Gastrocnemius medialis (tissue), 4 donors: Measurements from ENCODE around the gene SIAH2. TPM values are rescaled to one million over a fixed set of nuclear protein-coding genes. Genes with fewer than 3 reads are reported as not detected.

Source experiments
- ATAC-seq, 2 donors: fragments of 150-250 bp; one replicate each; pipeline ENCODE4 v1.9.1; 2016
- DNase-seq, 2 donors: peaks; one replicate each; pipeline ENCODE4 v3.0.0-alpha.2; 2019
- H3K27ac ChIP-seq, 4 donors: fragments of 200-600 bp; sonication (generic); 1 replicate in 1 of 4; 2 replicates in 3 of 4; pipeline ENCODE4 v1.5.1; 2016 to 2018; ENCODE audit warnings: mild to moderate bottlenecking in 2 of 4, moderate library complexity in 1 of 4
- H3K27me3 ChIP-seq, 3 donors: fragments of 200-600 bp; sonication (generic) in 2 of 3; 1 replicate in 1 of 3; 2 replicates in 2 of 3; pipeline versions ENCODE4 v1.5.1 to v1.6.0; 2016 to 2019; ENCODE audit warnings: mild to moderate bottlenecking in 1 of 3, moderate library complexity in 1 of 3
- H3K36me3 ChIP-seq, 2 donors: fragments of 200-600 bp; sonication (generic) in 1 of 2; one replicate each; pipeline ENCODE4 v1.5.1; 2017 to 2018
- H3K4me1 ChIP-seq, 2 donors: fragments of 200-600 bp; sonication (generic) in 1 of 2; one replicate each; pipeline ENCODE4 v1.5.1; 2016 to 2017; ENCODE audit warnings: mild to moderate bottlenecking in 2 of 2
- H3K4me3 ChIP-seq, 4 donors: fragments of 200-600 bp; sonication (generic) in 3 of 4; 1 replicate in 1 of 4; 2 replicates in 3 of 4; pipeline ENCODE4 v1.5.1; 2016 to 2019; ENCODE audit warnings: mild to moderate bottlenecking in 2 of 4
- H3K9me3 ChIP-seq, 3 donors: fragments of 200-600 bp; sonication (generic) in 2 of 3; 1 replicate in 1 of 3; 2 replicates in 2 of 3; pipeline ENCODE4 v1.5.1; 2016 to 2019
- CTCF ChIP-seq, 5 experiments: fragments of 450-650 bp in 3 of 5; fragments of 200-600 bp in 2 of 5; sonication (generic) in 2 of 5; IDR thresholded peaks in 4 of 5; conservative IDR thresholded peaks in 1 of 5; 1 replicate in 4 of 5; 2 replicates in 1 of 5; pipeline ENCODE4 v1.5.1; 2016 to 2019; ENCODE audit warnings: antibody characterized with exemption in 5 of 5, mild to moderate bottlenecking in 3 of 5, moderate library complexity in 3 of 5
- POLR2A ChIP-seq, 2 donors: fragments of 450-650 bp; IDR thresholded peaks; one replicate each; pipeline ENCODE4 v1.6.1; 2017; ENCODE audit warnings: antibody characterized with exemption in 2 of 2, mild to moderate bottlenecking in 2 of 2, moderate library complexity in 2 of 2
- in situ Hi-C, 4 donors: fragments of 200-750 bp; cut with MboI; loops; one replicate each; pipeline versions ENCODE4 v1.15.0 to v1.8.0; 2017; ENCODE audit warnings: low sequenced_read_pairs in 4 of 4
- intact Hi-C: fragments of 100-400 bp; cut with DNase I; formaldehyde crosslinking; loops from one replicate; pipeline ENCODE4 v1.15.1; 2023; ENCODE audit warnings: low total_unique reads
- total RNA-seq, 4 donors: library from RNA; depleted of rRNA; stranded (reverse); fragments of >200 nt; gene quantifications; one replicate each; pipeline versions ENCODE4 v1.1.0 to v1.2.3, GENCODE V29; 2016

SIAH2 gene
- total RNA-seq, 4 donors from 2014 or later = 10.9 to 25.6 (median 20.0) TPM

DNA sequence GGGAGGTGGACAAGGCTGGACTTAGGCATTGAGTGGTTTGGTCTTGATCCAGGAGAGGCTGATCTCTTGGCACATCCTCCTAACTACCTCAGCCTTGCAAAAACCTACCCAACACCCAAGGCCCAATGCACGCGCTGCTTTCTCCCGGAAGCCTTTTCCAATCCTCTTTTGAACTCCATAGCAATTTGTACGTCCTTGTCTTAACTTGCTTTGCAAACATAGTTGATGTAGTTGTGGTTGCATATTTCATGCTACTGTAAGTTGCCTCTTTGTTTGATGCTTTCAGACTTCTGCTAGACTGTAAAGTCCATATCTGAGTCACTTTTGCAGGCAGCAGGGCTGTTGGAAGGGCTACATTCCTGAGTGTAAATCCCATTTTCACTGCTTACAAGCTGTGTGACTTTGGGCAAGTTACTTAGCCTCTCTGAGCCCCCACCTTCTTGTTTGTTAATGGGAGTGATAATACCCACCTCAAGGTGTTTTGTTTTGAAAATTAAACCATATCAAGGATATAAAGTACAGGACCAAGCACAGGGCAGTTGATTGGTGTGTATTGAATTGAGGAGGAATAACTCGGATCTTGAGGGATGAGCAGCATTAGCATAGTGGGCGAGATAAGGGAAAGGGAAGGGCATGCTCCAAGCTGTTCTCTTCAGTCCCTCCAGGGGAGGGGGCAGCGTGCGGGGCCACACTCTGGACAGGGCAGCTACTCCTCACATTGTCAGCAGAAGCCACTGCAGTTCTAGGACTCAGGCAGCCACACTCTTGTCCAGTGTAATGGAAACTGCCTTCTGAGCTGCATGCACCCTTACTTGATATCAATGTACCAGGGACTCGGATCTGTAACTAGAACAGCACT is 28.8 kb downstream of the SIAH2 start:
- no peak for ATAC-seq
- H3K4me1 ChIP-seq = peaks cover 0 to 6% of the 10 kb centered on the region in 2 donors
- no peaks in the 10 kb centered on the region for H3K27me3 ChIP-seq
- in situ Hi-C loops (no loop called here), intact Hi-C loops (no loop called here)
- no peak overlapping the region for H3K27ac ChIP-seq
- H3K36me3 ChIP-seq = no peaks in the 10 kb centered on the region
- no peaks in the 10 kb centered on the region for H3K9me3 ChIP-seq
- no peak for DNase-seq
- no peak overlapping the region for H3K4me3 ChIP-seq
- TF ChIP-seq CTCF (IDR thresholded peaks at IDR 0.05 in 4 of 5, conservative IDR thresholded peaks at IDR 0.05 in 1 of 5) (no peak), POLR2A (IDR thresholded peaks at IDR 0.05) (no peak)

DNA sequence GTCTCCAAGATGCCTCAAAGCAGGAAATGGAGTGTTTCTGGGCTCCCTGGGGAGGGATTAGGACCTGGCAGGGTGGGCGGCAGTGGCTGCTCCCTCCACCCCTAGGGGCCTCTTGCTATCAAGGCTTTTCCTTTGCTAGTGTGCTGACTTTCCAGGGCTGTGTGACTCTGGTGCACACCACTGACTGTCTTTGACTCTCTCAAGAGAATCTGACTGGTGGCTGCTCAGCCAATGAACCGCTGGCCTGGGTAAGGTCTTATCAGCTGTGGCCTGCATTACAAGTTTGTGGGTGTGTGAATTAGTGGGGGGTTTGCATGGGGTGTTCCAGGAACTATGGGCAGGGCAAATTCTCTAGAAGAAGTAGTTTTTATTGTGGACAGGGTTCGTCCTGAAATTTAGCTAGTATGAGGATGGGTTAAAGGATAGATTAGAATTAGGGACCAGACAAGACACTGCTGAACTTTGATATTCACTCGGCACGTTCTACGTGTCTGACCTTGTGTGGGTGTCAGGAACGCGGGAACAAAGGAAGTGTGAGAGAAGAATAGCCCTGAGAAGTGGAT is 29.5 kb downstream of the SIAH2 start:
- H3K27ac ChIP-seq = no peak overlapping the region
- in situ Hi-C loops = no loop called here

DNA sequence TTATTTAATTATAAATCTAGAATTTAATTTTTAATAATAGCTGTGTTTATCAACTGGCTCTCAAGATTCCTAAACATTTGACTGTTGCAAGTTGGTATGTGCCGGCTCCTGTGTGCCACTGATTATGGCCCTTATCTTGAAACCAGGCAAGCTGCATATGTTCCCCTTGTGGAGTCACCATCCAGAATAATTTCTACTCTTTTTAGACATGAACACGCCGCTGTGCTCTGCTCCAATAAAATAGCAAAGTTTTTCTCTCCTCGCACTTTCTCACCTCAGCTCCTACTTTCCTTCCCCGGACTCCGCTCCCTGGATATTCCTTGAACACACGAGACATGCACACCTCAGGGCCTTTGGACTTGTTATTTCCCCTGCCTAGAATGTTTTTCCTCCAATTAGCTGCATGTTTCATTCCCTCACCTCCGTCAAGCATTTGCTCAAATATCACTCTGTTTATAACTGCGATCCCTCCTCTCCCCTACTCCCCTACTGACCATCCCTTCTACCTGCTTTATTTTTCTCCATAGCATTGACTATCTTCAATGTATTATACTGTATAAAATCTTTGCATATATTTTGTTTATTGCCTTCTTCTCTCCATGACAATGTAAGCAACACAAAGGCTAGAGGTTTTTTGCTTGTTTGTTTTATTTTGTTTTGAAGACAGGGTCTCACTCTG is 33.1 kb downstream of the SIAH2 start:
- intact Hi-C loops (no loop called here), in situ Hi-C loops (loop anchor here in 3 of 4 donors (10.0 kb wide), 3 partner anchors 55 to 415 kb away; no protein-coding TSS in a partner anchor)
- Histone ChIP-seq H3K4me3 (no peak overlapping the region), H3K9me3 (no peaks in the 10 kb centered on the region), H3K27ac (no peak overlapping the region), H3K27me3 (no peaks in the 10 kb centered on the region), H3K36me3 (no peaks in the 10 kb centered on the region), H3K4me1 (no peaks in the 10 kb centered on the region)
- TF ChIP-seq POLR2A (IDR thresholded peaks at IDR 0.05) (no peak), CTCF (IDR thresholded peaks at IDR 0.05 in 4 of 5, conservative IDR thresholded peaks at IDR 0.05 in 1 of 5) (no peak)
- no peak for ATAC-seq
- no peak for DNase-seq

More for the DNA sequence above, 29.5 kb downstream of the SIAH2 start:
- ATAC-seq = no peak
- DNase-seq = no peak
- H3K9me3 ChIP-seq = no peaks in the 10 kb centered on the region
- no peak overlapping the region for H3K4me3 ChIP-seq
- TF ChIP-seq POLR2A (IDR thresholded peaks at IDR 0.05) (no peak), CTCF (IDR thresholded peaks at IDR 0.05 in 4 of 5, conservative IDR thresholded peaks at IDR 0.05 in 1 of 5) (no peak)
- no peaks in the 10 kb centered on the region for H3K27me3 ChIP-seq
- intact Hi-C loops = no loop called here
- peaks cover 0 to 2% of the 10 kb centered on the region in 2 donors for H3K4me1 ChIP-seq
- no peaks in the 10 kb centered on the region for H3K36me3 ChIP-seq

GRCh38 chr3:150727653-150728502 is 35.1 kb downstream of the SIAH2 start:
- no peaks in the 10 kb centered on the region for H3K36me3 ChIP-seq
- H3K27me3 ChIP-seq = no peaks in the 10 kb centered on the region
- no peaks in the 10 kb centered on the region for H3K4me1 ChIP-seq
- no peak overlapping the region for H3K27ac ChIP-seq
- no peaks in the 10 kb centered on the region for H3K9me3 ChIP-seq
- intact Hi-C loops (no loop called here), in situ Hi-C loops (loop anchor here in 3 of 4 donors (10.0 kb wide), 3 partner anchors 57 to 417 kb away; no protein-coding TSS in a partner anchor)
- ATAC-seq (peak in 1 of 2 donors; percentile 68), DNase-seq (peak in 1 of 2 donors; percentile 36)
- no peak for TF ChIP-seq CTCF (IDR thresholded peaks at IDR 0.05 in 4 of 5, conservative IDR thresholded peaks at IDR 0.05 in 1 of 5)
- TF ChIP-seq POLR2A (IDR thresholded peaks at IDR 0.05) = no peak
- H3K4me3 ChIP-seq = no peak overlapping the region
